H1 (cell line): ENCODE data around the gene CARD11.

Experiments
- ATF2 ChIP-seq: IDR thresholded peaks from 2 replicates; pipeline ENCODE4 v1.6.1; 2012; ENCODE audit warnings: low read length, inconsistent platforms
- CTCF ChIP-seq, 3 experiments: IDR thresholded peaks; 1 replicate in 2 of 3; 2 replicates in 1 of 3; pipeline versions ENCODE4 v1.5.1 to v1.6.1; 2011; ENCODE audit warnings: low read length in 3 of 3, mild to moderate bottlenecking in 3 of 3, inconsistent platforms in 2 of 3, low read depth in 1 of 3, moderate library complexity in 1 of 3; ENCODE audit not compliant: insufficient read depth in 1 of 3; ENCODE audit errors: control extremely low read depth in 1 of 3

GRCh38 chr7:2883101-2883500 is 160.6 kb downstream of the CARD11 start:
- TF ChIP-seq CTCF (IDR thresholded peaks at IDR 0.05; ENCODE audit: control extremely low read depth in 1 of 3, insufficient read depth in 1 of 3, low read depth in 1 of 3, low read length in 3 of 3) (no peak), ATF2 (no peak)
